SU-DHL-6 (cell line): ENCODE results near the gene CTDSP1.

Source experiments
- H2AFZ ChIP-seq: fragments of 200-600 bp; sonication (generic); 2 replicates; pipeline ENCODE4 v1.6.1; 2014; ENCODE audit warnings: low read depth, mild to moderate bottlenecking, moderate library complexity, mixed read lengths, antibody characterized with exemption, low read length; ENCODE audit not compliant: severe bottlenecking
- H3F3A ChIP-seq: fragments of 200-600 bp; shearing (Covaris generic); 2 replicates; pipeline ENCODE4 v1.6.0; 2016; ENCODE audit warnings: antibody characterized with exemption, mild to moderate bottlenecking; ENCODE audit not compliant: insufficient read depth
- H3K27ac ChIP-seq: fragments of 200-600 bp; sonication (generic); 2 replicates; pipeline ENCODE4 v1.5.1; 2016; ENCODE audit warnings: low read depth, mild to moderate bottlenecking, low read length, moderate library complexity, mixed read lengths
- H3K27me3 ChIP-seq: fragments of 200-600 bp; sonication (generic), shearing (Covaris generic); 2 replicates; pipeline ENCODE4 v1.6.0; 2014; ENCODE audit warnings: mild to moderate bottlenecking, low read length
- H3K36me3 ChIP-seq: fragments of 200-600 bp; sonication (generic); 2 replicates; pipeline ENCODE4 v1.6.1; 2014; ENCODE audit warnings: mild to moderate bottlenecking, low read length, mixed read lengths
- H3K4me2 ChIP-seq: fragments of 300-600, 200-600 bp; shearing (Covaris generic), sonication (generic); 2 replicates; pipeline ENCODE4 v1.6.0; 2014; ENCODE audit warnings: low read length, low read depth, mild to moderate bottlenecking; ENCODE audit not compliant: poor library complexity, severe bottlenecking
- H3K4me3 ChIP-seq: fragments of 200-600 bp; sonication (generic); 2 replicates; pipeline ENCODE4 v1.5.1; 2014; ENCODE audit warnings: antibody characterized with exemption, low read length, mild to moderate bottlenecking, mixed read lengths; ENCODE audit not compliant: insufficient read depth, poor library complexity, severe bottlenecking
- H3K79me2 ChIP-seq: fragments of 200-600 bp; sonication (generic); 2 replicates; pipeline ENCODE4 v1.6.1; 2014; ENCODE audit warnings: mild to moderate bottlenecking, low read length, moderate library complexity; ENCODE audit not compliant: insufficient read depth
- H3K9ac ChIP-seq: fragments of 200-600 bp; sonication (generic); 2 replicates; pipeline ENCODE4 v1.7.0; 2014; ENCODE audit warnings: mild to moderate bottlenecking, low read length
- H3K9me2 ChIP-seq: fragments of 200-600 bp; sonication (generic); replicated peaks from 2 replicates; pipeline ENCODE4 v1.6.1; 2014; ENCODE audit warnings: low read length; ENCODE audit not compliant: insufficient read depth
- H3K9me3 ChIP-seq: fragments of 200-600 bp; sonication (generic); 2 replicates; pipeline ENCODE4 v1.6.1; 2014; ENCODE audit warnings: low read length, mixed read lengths; ENCODE audit not compliant: insufficient read depth
- H4K20me1 ChIP-seq: fragments of 200-600 bp; sonication (generic); 2 replicates; pipeline ENCODE4 v1.6.1; 2014; ENCODE audit warnings: low read depth, mild to moderate bottlenecking, antibody characterized with exemption, low read length, moderate library complexity, mixed read lengths
- EZH2phosphoT487 ChIP-seq: fragments of 200-600 bp; sonication (generic), shearing (Covaris generic); conservative IDR thresholded peaks from 2 replicates; pipeline ENCODE4 v1.6.1; 2018; ENCODE audit warnings: mild to moderate bottlenecking, antibody characterized with exemption, low read length, moderate library complexity, mixed read lengths
- TF ChIP-seq, protein P1 (sequence below): fragments of 200-600 bp; sonication (generic); IDR thresholded peaks from one replicate; pipeline ENCODE4 v1.5.1; 2017; ENCODE audit warnings: antibody characterized with exemption, mild to moderate bottlenecking, low read length, moderate library complexity; ENCODE audit not compliant: insufficient read depth, poor library complexity, severe bottlenecking

The CTDSP1 gene

DNA sequence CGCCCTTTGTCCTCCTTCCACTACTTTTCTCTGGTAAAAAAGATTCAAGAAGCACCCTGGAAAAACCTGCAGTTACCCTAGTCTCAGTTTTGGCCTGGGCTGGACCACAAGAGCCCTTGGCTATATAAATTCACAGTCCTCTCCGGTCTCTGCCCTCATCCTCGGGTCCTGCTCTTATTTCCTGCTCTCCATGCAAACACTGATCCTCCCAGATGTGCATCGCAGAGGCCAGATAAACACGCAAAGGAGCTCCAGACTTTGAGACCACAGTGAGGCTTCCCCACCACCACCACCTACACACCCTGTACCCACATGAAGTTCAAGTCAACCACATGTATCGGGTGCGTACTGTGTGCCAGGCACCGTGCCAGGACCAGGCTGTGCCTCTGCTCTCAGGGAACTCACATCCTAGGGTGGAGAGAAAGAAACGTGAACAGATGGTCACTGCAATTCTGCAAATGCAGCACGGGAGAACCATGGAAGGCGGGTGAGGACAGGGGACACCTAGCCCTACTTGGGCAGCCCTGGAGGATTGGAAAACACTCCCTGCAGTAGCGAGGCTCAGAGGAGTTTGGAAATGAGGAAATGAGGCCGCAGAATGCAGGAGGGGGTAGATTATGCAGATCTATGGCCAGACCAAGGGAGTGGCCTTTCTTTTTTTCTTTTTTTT is 7.4 kb downstream of the CTDSP1 start:
- Histone ChIP-seq H3K27me3 (no peaks in the 10 kb centered on the region), H3K4me3 (peak overlapping the region; percentile 41), H3K36me3 (no peaks in the 10 kb centered on the region), H2AFZ (peak overlapping the region; percentile 97), H3K9me2 (no peaks in the 10 kb centered on the region), H3K4me2 (peak overlapping the region; percentile 86), H3K27ac (peak overlapping the region; percentile 36), H3K9ac (peak overlapping the region; percentile 61), H3K9me3 (no peaks in the 10 kb centered on the region), H3K79me2 (no peaks in the 10 kb centered on the region; the same call in 1 of the 2 replicates), H4K20me1 (no peaks in the 10 kb centered on the region), H3F3A (peaks cover 14% of the 10 kb centered on the region)
- TF ChIP-seq EZH2phosphoT487, result no peak
- TF ChIP-seq, protein P1, sequence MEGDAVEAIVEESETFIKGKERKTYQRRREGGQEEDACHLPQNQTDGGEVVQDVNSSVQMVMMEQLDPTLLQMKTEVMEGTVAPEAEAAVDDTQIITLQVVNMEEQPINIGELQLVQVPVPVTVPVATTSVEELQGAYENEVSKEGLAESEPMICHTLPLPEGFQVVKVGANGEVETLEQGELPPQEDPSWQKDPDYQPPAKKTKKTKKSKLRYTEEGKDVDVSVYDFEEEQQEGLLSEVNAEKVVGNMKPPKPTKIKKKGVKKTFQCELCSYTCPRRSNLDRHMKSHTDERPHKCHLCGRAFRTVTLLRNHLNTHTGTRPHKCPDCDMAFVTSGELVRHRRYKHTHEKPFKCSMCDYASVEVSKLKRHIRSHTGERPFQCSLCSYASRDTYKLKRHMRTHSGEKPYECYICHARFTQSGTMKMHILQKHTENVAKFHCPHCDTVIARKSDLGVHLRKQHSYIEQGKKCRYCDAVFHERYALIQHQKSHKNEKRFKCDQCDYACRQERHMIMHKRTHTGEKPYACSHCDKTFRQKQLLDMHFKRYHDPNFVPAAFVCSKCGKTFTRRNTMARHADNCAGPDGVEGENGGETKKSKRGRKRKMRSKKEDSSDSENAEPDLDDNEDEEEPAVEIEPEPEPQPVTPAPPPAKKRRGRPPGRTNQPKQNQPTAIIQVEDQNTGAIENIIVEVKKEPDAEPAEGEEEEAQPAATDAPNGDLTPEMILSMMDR, result no peak

- Histone ChIP-seq H2AFZ (no peak overlapping the region), H3K4me2 (no peak overlapping the region), H3K9me2 (no peaks in the 10 kb centered on the region), H3K9ac (no peak overlapping the region), H4K20me1 (no peaks in the 10 kb centered on the region), H3K27ac (no peak overlapping the region), H3F3A (peaks cover 14% of the 10 kb centered on the region), H3K9me3 (no peaks in the 10 kb centered on the region), H3K79me2 (no peaks in the 10 kb centered on the region), H3K4me3 (no peak overlapping the region), H3K36me3 (no peaks in the 10 kb centered on the region), H3K27me3 (no peaks in the 10 kb centered on the region)
- TF ChIP-seq, protein P1, result no peak
- TF ChIP-seq EZH2phosphoT487, result no peak
These were observed 8.0 kb downstream of the CTDSP1 start for GRCh38 chr2:218407717-218408116.

- Histone ChIP-seq H3K27ac (no peak overlapping the region), H3K4me3 (no peak overlapping the region), H3K9ac (no peak overlapping the region), H3F3A (no peaks in the 10 kb centered on the region), H3K27me3 (no peaks in the 10 kb centered on the region), H3K79me2 (no peaks in the 10 kb centered on the region), H3K4me2 (no peak overlapping the region), H3K9me3 (no peaks in the 10 kb centered on the region), H4K20me1 (no peaks in the 10 kb centered on the region), H3K9me2 (no peaks in the 10 kb centered on the region), H3K36me3 (no peaks in the 10 kb centered on the region), H2AFZ (no peak overlapping the region)
- TF ChIP-seq, protein P1, result no peak
- no peak for TF ChIP-seq EZH2phosphoT487
These were observed 18.7 kb downstream of the CTDSP1 start for GRCh38 chr2:218418321-218418716.
